Stomach (tissue), 4 donors: ENCODE results near the gene ADSS1.

ENCODE experiments used
- CTCF ChIP-seq, 7 experiments: fragments of 450-650 bp in 4 of 7; fragments of 200-600 bp in 3 of 7; sonication (generic) in 3 of 7; IDR thresholded peaks; one replicate each; pipeline ENCODE4 v1.5.1; 2016 to 2019; ENCODE audit warnings: antibody characterized with exemption in 7 of 7, control low read depth in 2 of 7, mild to moderate bottlenecking in 1 of 7
- POLR2A ChIP-seq, 4 donors: fragments of 450-650 bp; IDR thresholded peaks; one replicate each; pipeline ENCODE4 v1.6.1; 2016; ENCODE audit warnings: antibody characterized with exemption in 4 of 4, control low read depth in 2 of 4, mild to moderate bottlenecking in 1 of 4, moderate library complexity in 1 of 4

- TF ChIP-seq CTCF (IDR thresholded peaks at IDR 0.05) (peak in 3 of 7 experiments; percentile 11 to 39 (median 13)), POLR2A (IDR thresholded peaks at IDR 0.05) (no peak)
Observed at GRCh38 chr14:104770851-104771272, 46.8 kb downstream of the ADSS1 start.
